Measurements from ENCODE around the gene MYO16.

GRCh38 chr13:108733022-108733560, 103.7 kb downstream of the MYO16 start:
- TF ChIP-seq, protein P1, sequence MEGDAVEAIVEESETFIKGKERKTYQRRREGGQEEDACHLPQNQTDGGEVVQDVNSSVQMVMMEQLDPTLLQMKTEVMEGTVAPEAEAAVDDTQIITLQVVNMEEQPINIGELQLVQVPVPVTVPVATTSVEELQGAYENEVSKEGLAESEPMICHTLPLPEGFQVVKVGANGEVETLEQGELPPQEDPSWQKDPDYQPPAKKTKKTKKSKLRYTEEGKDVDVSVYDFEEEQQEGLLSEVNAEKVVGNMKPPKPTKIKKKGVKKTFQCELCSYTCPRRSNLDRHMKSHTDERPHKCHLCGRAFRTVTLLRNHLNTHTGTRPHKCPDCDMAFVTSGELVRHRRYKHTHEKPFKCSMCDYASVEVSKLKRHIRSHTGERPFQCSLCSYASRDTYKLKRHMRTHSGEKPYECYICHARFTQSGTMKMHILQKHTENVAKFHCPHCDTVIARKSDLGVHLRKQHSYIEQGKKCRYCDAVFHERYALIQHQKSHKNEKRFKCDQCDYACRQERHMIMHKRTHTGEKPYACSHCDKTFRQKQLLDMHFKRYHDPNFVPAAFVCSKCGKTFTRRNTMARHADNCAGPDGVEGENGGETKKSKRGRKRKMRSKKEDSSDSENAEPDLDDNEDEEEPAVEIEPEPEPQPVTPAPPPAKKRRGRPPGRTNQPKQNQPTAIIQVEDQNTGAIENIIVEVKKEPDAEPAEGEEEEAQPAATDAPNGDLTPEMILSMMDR (conservative IDR thresholded peaks at IDR 0.05; ENCODE audit: low read depth, low read length): no peak
- TF ChIP-seq EZH2 (IDR thresholded peaks at IDR 0.05; ENCODE audit: borderline replicate concordance, low read depth, low read length, poor library complexity, severe bottlenecking): no peak
